Measurements from ENCODE around the gene APOL2.
"Not testable (repeated sequence)": the region's sequence is repeated elsewhere in the genome, so short reads cannot be mapped to it uniquely, and the experiment has no call there.

Gene APOL2

DNA sequence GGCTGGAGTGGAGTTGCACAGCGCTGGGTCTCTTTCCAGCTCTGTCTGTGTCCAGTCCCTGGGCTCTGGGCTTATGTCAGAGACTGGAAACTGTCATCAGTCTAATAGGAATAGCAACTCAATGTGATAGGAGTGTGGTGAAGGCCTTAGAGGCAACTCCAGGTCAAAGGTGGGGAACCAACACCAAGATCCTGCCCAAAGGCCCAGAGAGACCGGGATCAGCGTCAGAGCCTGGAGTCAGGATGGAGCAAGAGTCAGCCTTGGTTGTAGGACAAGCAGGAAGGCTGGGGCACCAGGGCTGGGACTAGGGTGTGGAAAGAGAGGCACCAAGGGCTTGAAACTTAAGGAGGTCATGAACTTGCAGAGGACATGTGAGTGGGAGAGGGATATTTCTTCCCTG lies 23.0 kb upstream of the APOL2 start:
- not testable (repeated sequence) for DNase-seq (ENCODE audit: low read depth)

- DNase-seq (ENCODE audit: low read depth): not testable (repeated sequence)
Observed at GRCh38 chr22:36261675-36262074, 22.3 kb upstream of the APOL2 start.

DNA sequence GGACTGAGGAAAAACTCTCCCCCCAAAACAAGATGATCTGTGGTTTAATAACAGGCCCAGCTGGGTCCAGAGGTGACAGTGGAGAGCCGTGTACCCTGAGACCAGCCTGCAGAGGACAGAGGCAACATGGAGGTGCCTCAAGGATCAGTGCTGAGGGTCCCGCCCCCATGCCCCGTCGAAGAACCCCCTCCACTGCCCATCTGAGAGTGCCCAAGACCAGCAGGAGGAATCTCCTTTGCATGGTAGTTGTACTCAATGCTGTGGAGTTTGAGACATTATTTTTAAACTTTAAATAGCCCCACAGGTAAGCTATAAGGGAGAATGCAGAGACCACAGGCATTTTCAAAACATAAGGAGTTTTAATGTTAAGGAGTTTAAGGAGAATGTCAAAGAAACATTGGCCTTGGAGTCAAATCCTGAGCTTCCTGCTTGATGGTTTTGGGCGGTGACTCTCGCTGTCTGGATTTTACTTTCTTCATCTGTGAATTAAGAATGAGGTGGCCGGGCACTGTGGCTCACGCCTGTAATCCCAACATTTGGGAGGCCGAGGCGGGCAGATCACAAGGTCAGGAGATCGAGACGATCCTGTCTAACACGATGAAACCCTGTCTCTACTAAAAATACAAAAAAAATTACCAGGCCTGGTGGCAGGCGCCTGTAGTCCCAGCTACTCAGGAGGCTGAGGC lies 20.4 kb upstream of the APOL2 start:
- no peak for DNase-seq (ENCODE audit: low read depth)

DNA sequence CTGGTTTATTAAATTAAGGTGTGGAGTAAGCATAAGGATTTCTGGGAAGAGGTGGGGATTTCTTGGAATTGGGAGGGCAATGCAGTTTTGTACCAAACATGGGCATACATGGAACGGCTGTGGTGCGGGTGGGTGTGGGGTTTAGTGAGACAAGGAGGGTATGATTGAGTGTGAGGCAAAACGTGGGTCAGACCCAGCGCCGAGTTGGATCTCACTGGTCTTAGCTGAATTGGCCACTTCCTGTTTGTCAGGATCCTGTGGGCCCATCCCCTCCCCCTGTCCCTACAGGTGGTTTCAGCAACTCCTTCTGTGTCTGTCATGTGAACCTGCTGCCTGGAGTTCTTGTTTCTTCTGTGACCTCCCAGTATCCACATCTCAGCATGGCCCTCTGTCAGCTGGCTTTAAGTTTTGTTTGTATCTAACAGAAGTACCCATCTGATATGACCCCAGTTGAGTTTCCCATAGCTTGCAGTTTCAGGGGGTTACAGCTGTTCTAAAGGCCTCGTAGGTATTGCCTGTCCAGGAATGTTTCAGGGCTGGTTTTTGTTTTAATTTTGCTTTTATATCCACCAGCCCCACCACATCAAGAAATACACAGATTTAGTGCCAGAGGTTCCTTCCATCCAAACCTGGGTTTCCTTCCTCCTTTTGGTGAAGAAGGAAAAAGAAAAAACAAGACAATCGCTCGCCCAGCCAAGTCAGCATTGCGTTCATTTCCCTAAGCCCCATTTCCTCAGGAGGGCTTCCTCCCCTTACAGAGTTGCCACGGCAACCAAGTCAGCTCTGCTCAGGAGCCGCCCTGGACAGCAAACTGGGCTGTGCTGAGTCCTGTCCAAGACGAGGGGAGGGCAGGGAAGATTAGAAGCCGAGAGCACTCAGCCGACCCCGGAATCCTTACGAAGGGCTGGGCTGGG lies 19.6 kb upstream of the APOL2 start:
- DNase-seq (ENCODE audit: low read depth): no peak

DNA sequence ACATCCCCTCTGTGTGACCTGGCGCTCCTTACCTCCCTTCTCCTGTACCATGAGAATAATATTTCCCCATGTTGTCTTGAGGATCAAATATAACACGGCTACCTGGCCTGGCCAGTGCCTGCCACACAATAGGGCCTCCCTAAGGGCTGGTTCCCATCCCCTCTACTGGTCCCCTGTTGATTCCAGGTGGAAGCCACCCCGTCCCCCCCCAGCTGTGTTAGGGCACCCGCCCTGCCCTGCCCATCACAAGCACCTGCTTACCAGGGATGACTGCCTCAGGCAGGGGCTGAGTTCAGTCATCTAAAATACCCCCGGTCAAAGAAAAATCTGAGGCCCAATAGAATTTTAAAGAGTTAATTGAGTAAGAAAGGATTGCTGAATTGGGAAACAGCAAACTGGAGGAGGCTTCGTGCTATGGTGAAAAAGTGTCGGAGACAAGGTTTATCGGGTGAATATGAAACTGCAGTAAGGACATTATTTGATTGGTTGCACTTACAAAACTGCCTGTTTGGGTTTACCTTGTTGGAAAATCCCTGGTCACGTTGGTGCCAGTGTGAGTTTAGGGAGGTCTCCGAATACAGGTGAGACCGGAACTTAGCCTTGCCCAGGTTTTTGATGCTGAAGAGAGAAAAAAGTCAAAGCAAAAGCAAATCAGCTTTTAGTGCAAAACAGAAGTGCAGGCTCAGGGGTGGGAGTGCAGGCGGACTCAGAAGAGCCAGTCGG lies 18.8 kb upstream of the APOL2 start:
- no peak for DNase-seq (ENCODE audit: low read depth)

GRCh38 chr22:36257308-36257707 lies 18.0 kb upstream of the APOL2 start:
- DNase-seq (ENCODE audit: low read depth): no peak

DNA sequence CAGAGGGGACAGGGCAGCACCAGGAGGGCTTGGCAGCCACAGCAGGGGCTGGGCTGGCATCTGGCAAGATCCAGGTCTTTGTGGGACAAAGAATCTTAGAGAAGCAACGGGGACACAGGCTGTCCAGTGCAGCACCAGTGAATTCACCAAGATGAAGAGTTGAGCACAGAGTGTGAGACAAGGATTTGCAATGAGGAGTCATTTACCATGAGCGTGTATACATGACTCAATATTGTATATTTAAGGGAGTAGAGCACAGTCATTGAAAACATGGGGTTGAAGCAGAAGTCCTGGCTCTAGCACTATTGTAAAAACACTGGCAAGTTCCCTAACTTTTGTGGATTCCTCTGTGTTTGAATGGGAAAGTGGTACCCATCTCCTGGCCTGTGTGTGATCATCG lies 17.2 kb upstream of the APOL2 start:
- DNase-seq (ENCODE audit: low read depth): no peak

GRCh38 chr22:36255572-36255971 lies 16.2 kb upstream of the APOL2 start:
- DNase-seq (ENCODE audit: low read depth): not testable (repeated sequence)

DNA sequence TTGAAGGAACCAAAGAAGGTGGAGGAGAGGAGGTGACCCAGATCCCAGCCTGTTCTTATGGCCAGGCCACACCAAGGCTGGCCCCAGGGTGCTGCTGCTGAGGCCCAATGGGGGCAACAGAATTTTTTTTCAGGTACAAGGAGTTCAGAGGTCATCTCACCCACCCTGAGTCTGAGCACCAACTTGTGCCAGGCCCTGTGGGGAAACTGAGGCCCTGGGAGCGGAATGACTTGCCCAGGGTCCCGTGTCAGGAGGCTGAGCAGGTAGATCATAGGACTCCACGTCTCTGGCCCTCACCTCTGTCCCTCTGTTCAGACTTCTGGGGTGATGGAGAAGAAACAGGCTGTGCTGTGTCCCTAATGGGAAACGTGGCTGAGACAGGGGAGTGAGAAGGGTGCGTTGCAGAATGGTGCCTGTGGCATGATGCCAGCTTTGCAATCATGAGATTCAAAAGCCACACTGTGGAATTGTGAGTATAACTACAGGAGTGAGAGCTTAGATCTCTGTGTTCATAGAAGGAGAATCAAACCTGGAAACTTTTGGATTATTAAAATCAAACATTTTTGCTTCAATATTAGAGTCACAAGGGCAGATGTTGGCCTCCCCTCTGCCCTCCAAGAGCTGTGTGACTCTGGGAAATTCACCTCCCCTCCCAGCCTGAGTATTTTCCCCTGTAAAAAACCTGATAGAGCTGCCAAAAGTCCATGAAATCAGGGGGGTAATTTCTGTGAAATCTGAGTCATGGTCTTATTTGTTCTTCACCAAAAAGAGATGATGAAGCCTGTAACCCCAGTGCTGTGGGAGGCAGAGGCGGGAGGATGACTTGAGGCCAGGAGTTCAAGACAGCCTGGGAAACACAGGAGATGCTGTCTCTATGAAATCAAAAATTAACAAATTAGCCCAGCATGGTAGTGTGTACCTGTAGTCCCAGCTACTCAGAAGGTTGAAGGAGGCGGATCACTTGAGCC lies 14.5 kb upstream of the APOL2 start:
- DNase-seq (ENCODE audit: low read depth): no peak

DNA sequence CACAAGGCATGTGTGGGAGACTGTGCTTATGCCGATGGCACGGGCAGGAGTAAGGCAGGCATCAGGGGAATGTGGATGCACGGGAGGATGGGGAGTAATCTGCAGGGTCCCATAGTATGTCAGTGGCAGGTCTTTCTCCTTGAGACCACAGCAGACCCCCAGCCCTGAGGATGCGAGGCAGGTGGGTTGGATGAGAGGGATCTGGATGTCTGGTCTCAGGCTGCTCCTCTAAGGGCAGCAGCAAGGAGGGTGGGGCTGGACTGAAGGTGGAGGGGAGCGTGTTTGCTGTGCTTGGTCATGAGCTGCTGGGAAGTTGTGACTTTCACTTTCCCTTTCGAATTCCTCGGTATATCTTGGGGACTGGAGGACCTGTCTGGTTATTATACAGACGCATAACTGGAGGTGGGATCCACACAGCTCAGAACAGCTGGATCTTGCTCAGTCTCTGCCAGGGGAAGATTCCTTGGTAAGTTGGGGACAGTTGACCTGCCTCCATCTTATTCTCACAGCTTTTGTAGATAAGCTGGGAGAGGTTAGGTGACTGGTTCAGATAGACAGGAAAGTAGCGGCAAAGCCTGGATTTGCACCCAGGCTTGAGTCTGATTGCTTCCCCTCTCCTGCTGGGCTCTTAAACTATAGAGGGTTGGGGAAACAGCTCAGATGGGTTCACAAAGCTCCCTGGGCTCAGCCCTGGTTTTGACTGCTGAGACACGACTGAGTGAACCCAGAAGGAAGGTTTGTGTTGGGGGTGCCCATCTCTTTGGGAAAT lies 13.6 kb upstream of the APOL2 start, which contains the start of gene APOL1:
Gene APOL1 (plus strand): TSS at position 380 of the 769 bp plus-strand sequence. CDS start 1,823 bp downstream, outside the sequence.
- DNase-seq (ENCODE audit: low read depth): no peak

- DNase-seq (ENCODE audit: low read depth): not testable (repeated sequence)
Observed at GRCh38 chr22:36251979-36252608, 12.8 kb upstream of the APOL2 start.

DNA sequence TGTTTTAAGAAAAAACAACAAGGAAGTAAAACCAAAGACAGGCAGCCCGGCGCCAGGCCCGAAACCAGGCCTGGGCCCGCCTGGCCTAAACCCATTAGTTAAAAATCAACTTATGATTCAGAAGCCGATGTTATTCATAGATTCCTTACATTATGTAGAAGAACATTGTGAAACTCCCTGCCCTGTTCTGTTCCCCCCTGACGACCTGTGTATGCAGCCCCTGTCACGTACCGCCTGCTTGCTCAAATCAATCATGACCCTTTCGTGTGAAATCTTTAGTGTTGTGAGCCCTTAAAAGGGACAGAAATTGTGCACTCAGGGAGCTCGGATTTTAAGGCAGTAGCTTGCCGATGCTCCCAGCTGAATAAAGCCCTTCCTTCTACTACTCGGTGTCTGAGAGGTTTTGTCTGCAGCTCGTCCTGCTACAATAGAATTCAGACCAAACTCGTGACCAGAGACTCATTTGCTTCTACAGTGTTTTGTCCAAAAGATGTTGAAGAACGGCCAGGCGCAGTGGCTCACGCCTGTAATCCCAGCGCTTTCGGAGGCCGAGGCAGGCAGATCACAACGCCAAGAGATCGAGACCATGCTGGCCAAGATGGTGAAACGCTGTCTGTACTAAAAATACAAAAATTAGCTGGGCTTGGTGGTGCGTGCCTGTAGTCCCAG lies 11.1 kb upstream of the APOL2 start:
- not testable (repeated sequence) for DNase-seq (ENCODE audit: low read depth)

- no peak for DNase-seq (ENCODE audit: low read depth)
Observed at GRCh38 chr22:36249160-36249559, 9.8 kb upstream of the APOL2 start.

DNA sequence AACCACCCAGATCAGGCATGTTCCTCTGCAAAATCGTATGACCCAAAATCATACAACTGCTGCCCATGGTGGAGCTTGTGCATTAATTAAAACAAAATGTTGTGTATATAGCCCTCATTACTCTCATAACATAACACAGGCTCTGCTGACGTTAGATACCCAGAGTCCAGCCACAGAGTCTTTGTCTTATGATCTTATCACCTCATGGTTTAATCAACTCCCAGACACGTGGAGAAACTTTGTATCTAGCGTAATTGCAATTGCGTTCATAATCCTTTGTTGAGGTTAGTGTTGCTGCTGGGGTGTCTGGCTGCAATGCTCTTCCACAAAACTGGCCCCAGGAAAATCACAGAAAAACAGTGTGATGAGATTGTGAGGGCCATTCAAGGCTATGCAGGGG lies 8.6 kb upstream of the APOL2 start:
- no peak for DNase-seq (ENCODE audit: low read depth)

- no peak for DNase-seq (ENCODE audit: low read depth)
Observed at GRCh38 chr22:36246718-36247117, 7.4 kb upstream of the APOL2 start.

- DNase-seq (ENCODE audit: low read depth): no peak
Observed at GRCh38 chr22:36245805-36246356, 6.6 kb upstream of the APOL2 start.

GRCh38 chr22:36244522-36245391 lies 5.4 kb upstream of the APOL2 start:
- no peak for DNase-seq (ENCODE audit: low read depth)

DNA sequence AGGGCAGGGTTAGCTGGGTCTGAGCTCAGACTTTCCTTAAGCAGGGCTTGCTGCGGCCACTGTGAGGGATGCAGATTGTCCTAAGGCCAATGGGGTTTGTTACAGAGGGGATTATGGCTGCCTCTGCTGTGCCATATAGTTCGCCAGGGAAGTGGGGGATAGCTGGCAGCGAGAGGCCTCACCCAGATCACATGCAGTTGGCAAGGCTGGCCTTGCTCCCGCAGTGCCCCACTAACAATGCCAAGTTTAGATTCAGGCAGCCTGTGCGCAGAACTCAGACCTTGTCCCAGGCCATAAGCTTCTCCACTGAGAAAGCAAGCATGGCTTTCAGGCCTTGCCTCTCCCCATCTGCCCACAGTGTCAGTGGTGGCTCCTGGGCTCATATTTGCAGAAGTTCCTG lies 4.7 kb upstream of the APOL2 start:
- DNase-seq (ENCODE audit: low read depth): no peak

DNA sequence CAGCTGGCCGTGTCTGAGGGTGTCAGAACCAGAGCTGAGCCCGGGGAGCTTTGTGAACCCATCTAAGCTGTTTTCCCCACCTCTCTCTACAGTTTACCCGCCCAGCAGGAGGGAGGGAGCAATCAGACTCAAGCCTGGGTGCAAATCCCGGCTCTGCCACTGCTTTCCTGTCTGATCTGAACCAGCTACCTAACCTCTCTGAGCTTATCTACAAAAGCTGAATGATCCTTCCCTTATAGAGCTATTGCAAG lies 252 bp downstream of the APOL2 start:
- DNase-seq (ENCODE audit: low read depth): no peak
